CD14-positive monocyte (primary cell): ENCODE results near the gene CYP2W1. TPM values are rescaled to one million over a fixed set of nuclear protein-coding genes. Genes with fewer than 3 reads are reported as not detected.
A peak's percentile ranks its signal among the peaks of the same experiment; 100 is the strongest.

ENCODE experiments used
- DNase-seq, 3 donors: peaks; one replicate each; pipeline ENCODE4 v3.0.0-alpha.2; 2011 to 2022
- H2AFZ ChIP-seq: 2 replicates; pipeline ENCODE4 v1.6.0; 2012; ENCODE audit warnings: mild to moderate bottlenecking, low read depth, low read length, inconsistent platforms; ENCODE audit not compliant: insufficient read depth, poor library complexity, severe bottlenecking
- H3K27ac ChIP-seq, 2 donors: 1 replicate in 1 of 2; 2 replicates in 1 of 2; pipeline ENCODE4 v1.5.1; 2012 to 2013; ENCODE audit warnings: low read length in 2 of 2, control low read depth in 1 of 2, inconsistent platforms in 1 of 2, low read depth in 1 of 2, mild to moderate bottlenecking in 1 of 2
- H3K27me3 ChIP-seq, 2 donors: one replicate each; pipeline versions ENCODE4 v1.6.0 to v1.6.1; 2011 to 2013; ENCODE audit warnings: low read length in 2 of 2; ENCODE audit not compliant: control insufficient read depth in 2 of 2, insufficient read depth in 2 of 2
- H3K36me3 ChIP-seq, 2 donors: replicated peaks in 1 of 2; 1 replicate in 1 of 2; 2 replicates in 1 of 2; pipeline versions ENCODE4 v1.5.1 to v1.6.1; 2012 to 2013; ENCODE audit warnings: low read length in 2 of 2, control low read depth in 1 of 2, inconsistent platforms in 1 of 2, mild to moderate bottlenecking in 1 of 2; ENCODE audit not compliant: insufficient read depth in 2 of 2, control insufficient read depth in 1 of 2
- H3K4me1 ChIP-seq, 2 donors: 1 replicate in 1 of 2; 2 replicates in 1 of 2; pipeline versions ENCODE4 v1.5.1 to v1.6.1; 2012 to 2013; ENCODE audit warnings: low read length in 2 of 2, control low read depth in 1 of 2, inconsistent platforms in 1 of 2, mild to moderate bottlenecking in 1 of 2, moderate library complexity in 1 of 2; ENCODE audit not compliant: insufficient read depth in 2 of 2, control insufficient read depth in 1 of 2
- H3K4me2 ChIP-seq: replicated peaks from 2 replicates; pipeline ENCODE3; 2012; ENCODE audit warnings: low read length, moderate library complexity, mild to moderate bottlenecking; ENCODE audit not compliant: poor library complexity, severe bottlenecking; ENCODE audit errors: extremely low read depth
- H3K4me3 ChIP-seq, 3 experiments: fragments of 200-600 bp in 1 of 3; sonication (generic) in 1 of 3; replicated peaks in 1 of 3; 1 replicate in 2 of 3; 2 replicates in 1 of 3; pipeline ENCODE4 v1.5.1; 2011 to 2013; ENCODE audit warnings: low read length in 3 of 3, mild to moderate bottlenecking in 3 of 3, control low read depth in 2 of 3, low read depth in 2 of 3, inconsistent platforms in 1 of 3, moderate library complexity in 1 of 3
- H3K79me2 ChIP-seq: 2 replicates; pipeline ENCODE4 v1.6.0; 2012; ENCODE audit warnings: mild to moderate bottlenecking, control low read depth, inconsistent platforms, low read length, moderate library complexity; ENCODE audit not compliant: insufficient read depth
- H3K9ac ChIP-seq: 2 replicates; pipeline ENCODE4 v1.6.0; 2017; ENCODE audit warnings: low read length, mild to moderate bottlenecking; ENCODE audit not compliant: insufficient read depth, poor library complexity, severe bottlenecking
- H3K9me3 ChIP-seq, 2 donors: replicated peaks in 1 of 2; 1 replicate in 1 of 2; 2 replicates in 1 of 2; pipeline versions ENCODE4 v1.5.1 to v1.6.1; 2012 to 2013; ENCODE audit warnings: low read length in 2 of 2, control low read depth in 1 of 2; ENCODE audit not compliant: control insufficient read depth in 1 of 2, insufficient read depth in 1 of 2
- H4K20me1 ChIP-seq: 2 replicates; pipeline ENCODE4 v1.6.0; 2012; ENCODE audit warnings: mild to moderate bottlenecking, low read length, control low read depth, moderate library complexity; ENCODE audit not compliant: insufficient read depth
- H3K27ac Mint-ChIP-seq, 7 donors: one replicate each; pipeline ENCODE4 v1.8.0; 2020; ENCODE audit warnings: mild to moderate bottlenecking in 7 of 7, mixed read lengths in 7 of 7, moderate library complexity in 6 of 7, inconsistent platforms in 2 of 7
- H3K27me3 Mint-ChIP-seq, 3 donors: one replicate each; pipeline ENCODE4 v1.8.0; 2021 to 2022; ENCODE audit warnings: low read depth in 3 of 3, mild to moderate bottlenecking in 3 of 3, mixed read lengths in 3 of 3, moderate library complexity in 3 of 3, inconsistent platforms in 1 of 3
- H3K36me3 Mint-ChIP-seq, 2 donors: one replicate each; pipeline ENCODE4 v1.8.0; 2020; ENCODE audit warnings: mixed read lengths in 2 of 2, inconsistent platforms in 1 of 2, mild to moderate bottlenecking in 1 of 2
- H3K4me1 Mint-ChIP-seq: one replicate; pipeline ENCODE4 v1.8.0; 2020; ENCODE audit warnings: mild to moderate bottlenecking, mixed read lengths
- H3K4me3 Mint-ChIP-seq, 2 donors: one replicate each; pipeline ENCODE4 v1.8.0; 2020; ENCODE audit warnings: mild to moderate bottlenecking in 2 of 2, mixed read lengths in 2 of 2, moderate library complexity in 1 of 2
- H3K9me3 Mint-ChIP-seq, 7 donors: one replicate each; pipeline ENCODE4 v1.8.0; 2020 to 2022; ENCODE audit warnings: mixed read lengths in 7 of 7, mild to moderate bottlenecking in 6 of 7, moderate library complexity in 6 of 7, inconsistent platforms in 2 of 7
- WGBS: methylation state at CpG from one replicate; pipeline ENCODE4 v1.1.5; 2013; ENCODE audit warnings: missing lambda C conversion rate; ENCODE audit not compliant: insufficient coverage; 5-methylcytosine and 5-hydroxymethylcytosine counted together
- intact Hi-C, 2 donors: fragments of 100-400 bp; cut with micrococcal nuclease; formaldehyde crosslinking; loops; one replicate each; pipeline versions ENCODE4 v1.15.0 to v1.15.1; 2023
- polyA plus RNA-seq, 3 donors: library from polyadenylated mRNA; depleted of rRNA in 1 of 3; unstranded in 2 of 3; stranded (reverse) in 1 of 3; fragments of 300-500 nt in 2 of 3; fragments of >200 nt in 1 of 3; fragmentation: Illumina TruSeq in 2 of 3; gene quantifications; 1 replicate in 2 of 3; 2 replicates in 1 of 3; pipeline ENCODE4 v1.2.3, GENCODE V29; 2012 to 2021
- TF ChIP-seq, protein P1 (sequence below): fragments of 200-600 bp; IDR thresholded peaks from one replicate; pipeline ENCODE4 v1.8.0; 2022; ENCODE audit warnings: antibody characterized with exemption, mild to moderate bottlenecking

Gene CYP2W1
- polyA plus RNA-seq, 3 donors = not detected

DNA sequence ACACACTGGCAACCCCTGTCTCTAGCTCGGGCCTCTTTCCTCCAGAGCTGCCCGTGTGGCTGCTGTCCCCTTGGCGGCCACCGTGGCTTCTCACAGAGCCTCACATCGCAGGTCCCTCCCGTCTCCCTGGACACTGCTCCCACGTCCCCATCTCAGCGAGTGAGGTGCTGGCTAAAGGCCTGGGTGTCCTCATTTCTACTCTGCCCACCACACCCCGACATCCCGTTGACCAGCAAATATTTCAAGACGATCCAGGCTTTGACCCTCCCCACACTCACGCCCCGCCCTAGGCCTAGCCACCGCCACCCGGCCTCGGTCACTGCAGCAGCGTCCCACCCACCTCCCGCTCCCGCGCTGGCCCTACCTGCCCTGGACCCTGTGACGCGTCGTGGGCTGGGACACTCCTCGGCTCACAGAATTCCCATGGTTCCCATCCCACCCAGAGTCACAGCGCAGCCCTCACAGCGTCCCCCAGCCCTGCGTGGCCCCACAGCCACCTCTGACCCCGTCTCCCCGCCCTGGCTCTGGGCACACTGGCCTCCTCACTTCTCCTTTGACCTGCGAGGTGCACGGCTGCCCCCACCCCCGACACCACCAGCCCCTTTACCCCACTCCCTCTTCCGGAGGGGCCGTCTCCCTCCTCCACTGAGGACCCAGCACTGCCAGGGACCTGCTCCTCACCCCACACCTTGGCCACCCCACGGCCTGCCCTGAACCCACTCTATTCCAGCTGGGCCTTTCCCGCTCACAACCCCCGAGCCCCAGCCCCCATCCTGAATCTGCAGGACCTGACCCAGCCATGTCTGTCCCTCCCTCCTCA is 35.4 kb upstream of the CYP2W1 start:
- 92% methylated on average over 34 of the region's 37 CpGs for WGBS
- TF ChIP-seq, protein P1, sequence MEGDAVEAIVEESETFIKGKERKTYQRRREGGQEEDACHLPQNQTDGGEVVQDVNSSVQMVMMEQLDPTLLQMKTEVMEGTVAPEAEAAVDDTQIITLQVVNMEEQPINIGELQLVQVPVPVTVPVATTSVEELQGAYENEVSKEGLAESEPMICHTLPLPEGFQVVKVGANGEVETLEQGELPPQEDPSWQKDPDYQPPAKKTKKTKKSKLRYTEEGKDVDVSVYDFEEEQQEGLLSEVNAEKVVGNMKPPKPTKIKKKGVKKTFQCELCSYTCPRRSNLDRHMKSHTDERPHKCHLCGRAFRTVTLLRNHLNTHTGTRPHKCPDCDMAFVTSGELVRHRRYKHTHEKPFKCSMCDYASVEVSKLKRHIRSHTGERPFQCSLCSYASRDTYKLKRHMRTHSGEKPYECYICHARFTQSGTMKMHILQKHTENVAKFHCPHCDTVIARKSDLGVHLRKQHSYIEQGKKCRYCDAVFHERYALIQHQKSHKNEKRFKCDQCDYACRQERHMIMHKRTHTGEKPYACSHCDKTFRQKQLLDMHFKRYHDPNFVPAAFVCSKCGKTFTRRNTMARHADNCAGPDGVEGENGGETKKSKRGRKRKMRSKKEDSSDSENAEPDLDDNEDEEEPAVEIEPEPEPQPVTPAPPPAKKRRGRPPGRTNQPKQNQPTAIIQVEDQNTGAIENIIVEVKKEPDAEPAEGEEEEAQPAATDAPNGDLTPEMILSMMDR = no peak
- H3K4me1 Mint-ChIP-seq = peaks cover 45% of the 10 kb centered on the region
- Histone ChIP-seq H4K20me1 (peaks cover 83% of the 10 kb centered on the region), H3K79me2 (peaks cover 84% of the 10 kb centered on the region), H3K4me2 (no peak overlapping the region), H3K4me3 (no peak overlapping the region), H2AFZ (no peak overlapping the region), H3K27me3 (no peaks in the 10 kb centered on the region), H3K9me3 (no peaks in the 10 kb centered on the region), H3K4me1 (peaks cover 31 to 37% of the 10 kb centered on the region in 2 donors), H3K36me3 (peaks cover 27% of the 10 kb centered on the region in 2 donors), H3K9ac (no peak overlapping the region), H3K27ac (no peak overlapping the region)
- intact Hi-C loops = no loop called here
- no peak overlapping the region for H3K4me3 Mint-ChIP-seq
- peaks cover 28 to 66% of the 10 kb centered on the region in 2 donors for H3K36me3 Mint-ChIP-seq
- peaks cover 0 to 3% (median 0%) of the 10 kb centered on the region in 7 donors for H3K9me3 Mint-ChIP-seq
- peak overlapping the region in 6 of 7 donors; percentile 24 to 82 (median 45) for H3K27ac Mint-ChIP-seq
- DNase-seq = no peak
- H3K27me3 Mint-ChIP-seq = peaks cover 0 to 4% (median 1%) of the 10 kb centered on the region in 3 donors

GRCh38 chr7:949021-949934 is 33.7 kb upstream of the CYP2W1 start:
- Mint-ChIP-seq H3K4me3 (no peak overlapping the region), H3K27ac (peak overlapping the region in 6 of 7 donors; percentile 31 to 87 (median 62)), H3K36me3 (peaks cover 28 to 66% of the 10 kb centered on the region in 2 donors), H3K4me1 (peaks cover 47% of the 10 kb centered on the region), H3K27me3 (peaks cover 0 to 4% (median 1%) of the 10 kb centered on the region in 3 donors), H3K9me3 (no peaks in the 10 kb centered on the region)
- Histone ChIP-seq H3K9me3 (no peaks in the 10 kb centered on the region), H3K27me3 (no peaks in the 10 kb centered on the region), H3K4me2 (no peak overlapping the region), H3K4me1 (peaks cover 40 to 46% of the 10 kb centered on the region in 2 donors), H3K9ac (no peak overlapping the region), H3K4me3 (no peak overlapping the region), H2AFZ (no peak overlapping the region), H3K36me3 (peaks cover 27% of the 10 kb centered on the region in 2 donors), H3K27ac (peak overlapping the region in 1 of 2 donors; percentile 53), H3K79me2 (peaks cover 98% of the 10 kb centered on the region), H4K20me1 (peaks cover 92% of the 10 kb centered on the region)
- 74% methylated on average over 27 of the region's 28 CpGs for WGBS
- intact Hi-C loops = no loop called here
- no peak for DNase-seq
- TF ChIP-seq, protein P1 = no peak
